ENCODE measurements around the gene CELSR3.

Gene CELSR3

DNA sequence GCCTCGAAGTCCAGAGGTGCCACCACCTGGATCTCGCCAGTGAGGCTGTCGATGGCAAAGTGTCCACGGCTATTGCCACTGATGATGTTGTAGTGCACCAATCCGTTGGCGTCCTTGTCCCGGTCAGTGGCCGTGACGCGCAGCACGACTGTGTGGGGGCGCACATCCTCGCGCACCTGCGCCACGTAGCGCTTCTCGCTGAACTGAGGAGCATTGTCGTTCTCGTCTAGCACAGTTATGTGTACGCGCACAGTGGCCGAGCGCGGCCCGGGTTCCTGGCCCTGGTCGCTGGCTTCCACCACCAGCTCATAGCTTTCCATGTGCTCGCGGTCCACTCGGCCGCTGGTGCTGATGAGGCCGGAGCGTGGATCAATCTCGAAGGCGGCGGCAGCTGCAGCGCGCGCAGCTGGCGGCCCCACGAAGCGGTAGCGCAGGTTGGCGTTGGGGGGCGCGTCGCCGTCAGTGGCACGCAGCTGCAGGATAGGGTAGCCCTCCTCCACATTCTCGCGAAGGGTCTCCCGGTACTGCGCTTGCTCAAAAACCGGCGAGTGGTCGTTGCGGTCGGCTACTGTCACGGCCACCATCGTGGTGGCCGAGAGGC, 1.8 kb downstream of the CELSR3 start:
- no peak for DNase-seq

DNA sequence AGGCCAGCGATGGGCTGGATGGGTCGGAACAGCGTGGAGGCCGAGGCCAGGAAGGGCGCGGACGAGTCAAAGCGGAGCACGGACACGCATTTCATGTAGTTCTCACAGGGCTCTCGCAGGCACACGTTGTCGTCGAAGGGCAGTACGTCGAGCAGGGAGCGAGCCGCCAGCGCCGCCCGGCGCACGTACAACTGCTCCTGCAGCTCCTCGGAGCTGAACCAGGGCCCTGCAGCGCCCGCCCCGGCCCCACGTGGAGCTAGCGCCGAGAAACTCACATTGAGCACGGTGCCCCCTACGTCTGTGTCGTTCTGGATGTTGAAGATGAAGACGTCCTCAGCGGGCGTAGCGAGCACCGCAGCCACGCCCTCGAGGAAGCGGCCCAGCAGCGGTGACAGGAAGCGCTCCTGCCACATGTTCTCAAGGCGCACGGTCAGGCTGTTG, 5.8 kb downstream of the CELSR3 start:
- DNase-seq = no peak

- no peak for DNase-seq
Observed at GRCh38 chr3:48656061-48656840, 6.4 kb downstream of the CELSR3 start.

- DNase-seq = no peak
Observed at GRCh38 chr3:48655606-48656005, 7.1 kb downstream of the CELSR3 start.

GRCh38 chr3:48655063-48655462, 7.6 kb downstream of the CELSR3 start:
- DNase-seq = no peak

- DNase-seq = no peak
Observed at GRCh38 chr3:48652923-48653715, 9.6 kb downstream of the CELSR3 start.

DNA sequence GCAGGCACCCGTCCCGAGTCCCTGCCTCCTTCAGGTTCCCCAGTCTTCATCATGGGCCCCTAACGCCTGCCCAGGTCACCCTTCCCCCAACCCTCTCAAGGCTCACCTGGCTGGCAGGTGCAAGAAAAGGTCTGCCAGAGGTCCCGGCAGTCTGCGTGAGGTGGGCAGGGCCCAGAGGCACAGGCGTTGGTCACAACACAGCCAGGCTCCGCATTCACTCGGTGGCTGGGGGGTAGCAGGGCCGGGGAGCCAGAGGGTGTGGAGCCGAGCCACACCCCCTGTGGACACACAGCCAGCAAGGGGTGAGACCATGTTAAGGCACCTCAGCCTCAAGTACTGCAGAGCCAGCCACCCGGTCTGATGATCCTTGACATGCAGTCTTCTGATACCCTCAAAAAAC, 10.9 kb downstream of the CELSR3 start:
- DNase-seq = no peak

DNA sequence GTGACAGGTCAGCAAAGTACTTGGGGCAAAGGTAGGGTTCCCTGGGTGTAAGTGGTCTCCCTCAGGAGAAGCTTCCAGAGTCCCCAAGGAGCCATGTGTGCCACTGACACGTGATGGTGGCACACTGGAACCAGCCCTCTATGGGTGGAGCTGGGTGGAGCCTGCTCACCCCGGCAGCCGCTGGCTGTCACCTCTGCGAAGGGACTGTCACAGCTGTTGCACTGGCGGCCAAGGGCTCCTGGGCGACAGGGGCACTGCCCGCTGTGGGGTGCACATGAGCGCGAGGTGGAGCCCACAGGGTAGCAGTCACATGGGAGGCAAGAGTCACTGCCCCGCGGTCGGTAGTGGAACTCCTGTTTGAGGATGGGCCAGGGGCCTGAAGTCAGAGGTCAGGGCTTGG, 12.0 kb downstream of the CELSR3 start:
- no peak for DNase-seq

DNA sequence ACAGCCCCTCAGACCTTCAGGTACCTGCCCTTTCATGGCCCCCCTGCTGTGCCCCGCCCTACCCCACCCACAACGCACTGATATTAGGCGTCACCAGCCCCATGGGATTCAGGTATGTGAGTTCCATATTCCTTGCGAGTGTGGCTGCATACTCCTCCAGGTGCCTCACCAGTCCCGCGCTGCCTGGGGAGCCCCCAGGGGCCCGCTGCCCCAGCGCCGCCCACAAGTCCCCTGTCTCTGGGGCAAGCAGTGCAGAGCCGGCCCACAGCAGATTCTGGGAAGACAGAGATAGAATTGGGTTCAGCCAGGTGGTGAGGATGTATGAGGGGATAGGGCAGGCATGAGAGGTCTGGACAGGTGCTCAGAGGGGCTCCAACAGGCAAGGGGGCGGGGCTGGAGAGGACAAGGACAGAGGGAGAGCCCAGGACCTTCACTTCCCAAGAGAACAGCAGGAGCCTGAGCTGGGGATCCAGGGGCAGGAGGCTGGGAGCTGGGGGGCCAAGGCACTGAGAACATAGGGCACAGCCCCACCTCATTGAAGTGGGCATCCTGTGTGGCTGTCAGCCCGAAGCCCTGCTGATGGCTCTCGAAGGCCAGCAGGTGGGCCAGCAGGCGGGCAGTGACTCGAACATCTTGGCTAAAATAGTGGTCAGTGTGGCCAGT, 14.4 kb downstream of the CELSR3 start:
- no peak for DNase-seq

DNA sequence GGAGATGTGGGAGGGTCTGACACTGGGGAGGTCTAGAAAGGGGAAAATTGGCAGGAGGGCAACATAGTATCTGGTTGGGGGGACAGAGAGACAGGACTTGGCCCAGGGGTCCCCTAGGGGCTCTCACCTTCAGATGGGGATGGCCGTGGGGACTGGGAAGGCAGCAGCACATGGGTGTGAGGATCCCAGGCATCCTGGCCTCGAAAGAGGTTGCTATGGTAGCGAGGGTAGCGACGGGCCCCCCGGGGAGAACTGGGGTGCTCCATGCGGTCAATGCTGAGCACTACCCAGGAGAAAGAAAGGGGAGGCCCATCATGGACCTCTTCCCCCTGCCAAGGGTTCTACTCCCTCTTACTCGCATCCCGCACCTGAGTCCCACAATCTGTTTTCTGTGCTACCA, 15.0 kb downstream of the CELSR3 start:
- DNase-seq = no peak

- no peak for DNase-seq
Observed at GRCh38 chr3:48644898-48645760, 17.6 kb downstream of the CELSR3 start.

GRCh38 chr3:48642605-48643004, 20.1 kb downstream of the CELSR3 start:
- DNase-seq = no peak

GRCh38 chr3:48641396-48641795, 21.3 kb downstream of the CELSR3 start:
- no peak for DNase-seq

GRCh38 chr3:48639944-48640606, 22.6 kb downstream of the CELSR3 start:
- no peak for DNase-seq

GRCh38 chr3:48637305-48637704, 25.4 kb downstream of the CELSR3 start:
- DNase-seq = no peak

- no peak for DNase-seq
Observed at GRCh38 chr3:48636149-48636655, 26.5 kb downstream of the CELSR3 start.

- DNase-seq = peak; percentile 81
Observed at GRCh38 chr3:48635222-48636021, 27.3 kb downstream of the CELSR3 start, which contains the start of gene SLC26A6. Gene SLC26A6, minus strand, starts transcription at chr3:48635461. Its CDS starts 68 bp downstream, at chr3:48635393.

- peak; percentile 11 for DNase-seq
Observed at GRCh38 chr3:48634661-48635221, 27.9 kb downstream of the CELSR3 start.

DNA sequence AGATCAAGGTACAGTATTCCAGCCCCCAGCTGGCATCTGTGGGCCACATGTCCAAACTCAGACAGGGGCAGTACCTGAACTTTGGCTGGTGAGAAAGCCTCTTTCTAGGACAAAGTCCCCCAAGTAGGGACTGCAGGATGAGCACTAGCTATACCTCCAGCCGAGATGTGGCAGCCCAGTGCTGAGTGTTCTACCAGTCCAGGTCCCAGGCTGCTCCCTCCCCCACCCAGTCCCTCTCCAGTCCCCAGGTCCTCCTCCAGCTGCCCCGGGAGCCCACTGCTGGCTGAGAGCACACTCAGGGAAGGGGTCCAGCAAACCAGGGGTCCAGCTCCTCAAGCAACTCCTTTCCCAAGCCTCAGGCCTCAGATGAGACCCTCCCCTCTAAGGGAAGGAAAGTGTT, 28.9 kb downstream of the CELSR3 start:
- no peak for DNase-seq

- no peak for DNase-seq
Observed at GRCh38 chr3:48633256-48633655, 29.4 kb downstream of the CELSR3 start.
